Measurements from ENCODE around the gene CRYZ. TPM values are rescaled to one million over a fixed set of nuclear protein-coding genes. Genes with fewer than 3 reads are reported as not detected.
"Not testable (repeated sequence)": the region's sequence is repeated elsewhere in the genome, so short reads cannot be mapped to it uniquely, and the experiment has no call there.

CRYZ gene
- polyA plus RNA-seq (ENCODE audit: insufficient read length in 12 of 12) = 10 to 100 TPM in 11 of 12 donors, not detected in 1; 27.6 to 43.0 (median 32.7) TPM
- long read RNA-seq, donor 1, transcript CRYZ-207 (2 exons, 2,899 nt) = minor isoform, 6 of 144 reads
- long read RNA-seq, donor 1, transcript CRYZ-201 (9 exons, 1,888 nt) = major isoform, 13 of 144 reads
- long read RNA-seq, donor 1, partial matches to known transcripts = 97 of 144 reads
- long read RNA-seq, donor 1, other reads (novel, unspliced or antisense) = 27 of 144 reads
- long read RNA-seq, donor 2, transcript CRYZ-201 (9 exons, 1,888 nt) = major isoform, 21 of 22 reads
- long read RNA-seq, donor 2, partial matches to known transcripts = 0 of 22 reads
- long read RNA-seq, donor 2, other reads (novel, unspliced or antisense) = 0 of 22 reads
- long read RNA-seq, donor 3, partial matches to known transcripts = 6 of 17 reads
- long read RNA-seq, donor 3, other reads (novel, unspliced or antisense) = 8 of 17 reads
- long read RNA-seq, donor 4, transcript CRYZ-201 (9 exons, 1,888 nt) = major isoform, 5 of 10 reads
- long read RNA-seq, donor 4, partial matches to known transcripts = 5 of 10 reads
- long read RNA-seq, donor 4, other reads (novel, unspliced or antisense) = 0 of 10 reads
- long read RNA-seq, donor 5, transcript CRYZ-201 (9 exons, 1,888 nt) = major isoform, 15 of 57 reads
- long read RNA-seq, donor 5, partial matches to known transcripts = 16 of 57 reads
- long read RNA-seq, donor 5, other reads (novel, unspliced or antisense) = 25 of 57 reads
- long read RNA-seq, donor 6, partial matches to known transcripts = 6 of 10 reads
- long read RNA-seq, donor 6, other reads (novel, unspliced or antisense) = 0 of 10 reads
- long read RNA-seq, donor 7, transcript CRYZ-201 (9 exons, 1,888 nt) = major isoform, 6 of 7 reads
- long read RNA-seq, donor 7, partial matches to known transcripts = 0 of 7 reads
- long read RNA-seq, donor 7, other reads (novel, unspliced or antisense) = 0 of 7 reads
- long read RNA-seq, donor 8, transcript CRYZ-201 (9 exons, 1,888 nt) = major isoform, 9 of 42 reads
- long read RNA-seq, donor 8, partial matches to known transcripts = 9 of 42 reads
- long read RNA-seq, donor 8, other reads (novel, unspliced or antisense) = 22 of 42 reads
- long read RNA-seq, donor 9, partial matches to known transcripts = 0 of 4 reads
- long read RNA-seq, donor 9, other reads (novel, unspliced or antisense) = 0 of 4 reads
- long read RNA-seq, donor 10, transcript CRYZ-201 (9 exons, 1,888 nt) = major isoform, 5 of 12 reads
- long read RNA-seq, donor 10, partial matches to known transcripts = 0 of 12 reads
- long read RNA-seq, donor 10, other reads (novel, unspliced or antisense) = 5 of 12 reads
- long read RNA-seq, donor 11, transcript CRYZ-201 (9 exons, 1,888 nt) = major isoform, 11 of 21 reads
- long read RNA-seq, donor 11, partial matches to known transcripts = 9 of 21 reads
- long read RNA-seq, donor 11, other reads (novel, unspliced or antisense) = 0 of 21 reads

GRCh38 chr1:74732960-74733603, at the start of gene CRYZ, which contains the start of gene TYW3:
TSS of gene CRYZ (minus strand) at chr1:74733050. CDS start at chr1:74724821, 8,229 bp downstream.
TSS of gene TYW3 (plus strand) at chr1:74733152. CDS start at chr1:74733245, 93 bp downstream.
- DNase-seq = peak; percentile 96

- no peak for DNase-seq
These were observed 47.7 kb upstream of the CRYZ start for GRCh38 chr1:74780594-74780993.

GRCh38 chr1:74779750-74780149, 46.9 kb upstream of the CRYZ start:
- DNase-seq = no peak

GRCh38 chr1:74777525-74777924, 44.7 kb upstream of the CRYZ start:
- no peak for DNase-seq

GRCh38 chr1:74775735-74776134, 42.9 kb upstream of the CRYZ start:
- DNase-seq = no peak

- DNase-seq = peak; percentile 4
These were observed 40.7 kb upstream of the CRYZ start for GRCh38 chr1:74773582-74773981.

GRCh38 chr1:74772945-74773344, 40.1 kb upstream of the CRYZ start:
- no peak for DNase-seq

GRCh38 chr1:74771913-74772515, 39.2 kb upstream of the CRYZ start:
- peak; percentile 56 for DNase-seq

- no peak for DNase-seq
These were observed 34.6 kb upstream of the CRYZ start for GRCh38 chr1:74767490-74767889.

GRCh38 chr1:74766579-74766978, 33.7 kb upstream of the CRYZ start:
- DNase-seq = no peak

- DNase-seq = no peak
These were observed 31.0 kb upstream of the CRYZ start for GRCh38 chr1:74763807-74764206.

GRCh38 chr1:74756650-74757049, 23.8 kb upstream of the CRYZ start:
- DNase-seq = not testable (repeated sequence)

GRCh38 chr1:74755475-74755874, 22.6 kb upstream of the CRYZ start:
- DNase-seq = no peak

GRCh38 chr1:74753104-74753503, 20.3 kb upstream of the CRYZ start:
- no peak for DNase-seq

GRCh38 chr1:74748960-74749359, 16.1 kb upstream of the CRYZ start:
- no peak for DNase-seq

- not testable (repeated sequence) for DNase-seq
These were observed 12.4 kb upstream of the CRYZ start for GRCh38 chr1:74745247-74745646.

- DNase-seq = not testable (repeated sequence)
These were observed 7.6 kb upstream of the CRYZ start for GRCh38 chr1:74740307-74740980.

- no peak for DNase-seq
These were observed 4.5 kb upstream of the CRYZ start for GRCh38 chr1:74737333-74737732.

GRCh38 chr1:74733604-74734484, 994 bp upstream of the CRYZ start:
- DNase-seq = peak; percentile 74

All from muscle of arm (tissue), 14 donors.